ENCODE results near the gene ALPL. TPM values are rescaled to one million over a fixed set of nuclear protein-coding genes. Genes with fewer than 3 reads are reported as not detected.

Gene ALPL
- total and polyA plus RNA-seq, 9 of the 15 experiments (the other 6 are each of a cell fraction or from before 2014, with no cell fraction given), result 0.04 to 0.38 (median 0.18) TPM; not detected in 4

- TF ChIP-seq, protein P1, sequence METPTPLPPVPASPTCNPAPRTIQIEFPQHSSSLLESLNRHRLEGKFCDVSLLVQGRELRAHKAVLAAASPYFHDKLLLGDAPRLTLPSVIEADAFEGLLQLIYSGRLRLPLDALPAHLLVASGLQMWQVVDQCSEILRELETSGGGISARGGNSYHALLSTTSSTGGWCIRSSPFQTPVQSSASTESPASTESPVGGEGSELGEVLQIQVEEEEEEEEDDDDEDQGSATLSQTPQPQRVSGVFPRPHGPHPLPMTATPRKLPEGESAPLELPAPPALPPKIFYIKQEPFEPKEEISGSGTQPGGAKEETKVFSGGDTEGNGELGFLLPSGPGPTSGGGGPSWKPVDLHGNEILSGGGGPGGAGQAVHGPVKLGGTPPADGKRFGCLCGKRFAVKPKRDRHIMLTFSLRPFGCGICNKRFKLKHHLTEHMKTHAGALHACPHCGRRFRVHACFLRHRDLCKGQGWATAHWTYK (CRISPR knock-in tag; IDR thresholded peaks at IDR 0.05), result no peak
- TF ChIP-seq, protein P2, sequence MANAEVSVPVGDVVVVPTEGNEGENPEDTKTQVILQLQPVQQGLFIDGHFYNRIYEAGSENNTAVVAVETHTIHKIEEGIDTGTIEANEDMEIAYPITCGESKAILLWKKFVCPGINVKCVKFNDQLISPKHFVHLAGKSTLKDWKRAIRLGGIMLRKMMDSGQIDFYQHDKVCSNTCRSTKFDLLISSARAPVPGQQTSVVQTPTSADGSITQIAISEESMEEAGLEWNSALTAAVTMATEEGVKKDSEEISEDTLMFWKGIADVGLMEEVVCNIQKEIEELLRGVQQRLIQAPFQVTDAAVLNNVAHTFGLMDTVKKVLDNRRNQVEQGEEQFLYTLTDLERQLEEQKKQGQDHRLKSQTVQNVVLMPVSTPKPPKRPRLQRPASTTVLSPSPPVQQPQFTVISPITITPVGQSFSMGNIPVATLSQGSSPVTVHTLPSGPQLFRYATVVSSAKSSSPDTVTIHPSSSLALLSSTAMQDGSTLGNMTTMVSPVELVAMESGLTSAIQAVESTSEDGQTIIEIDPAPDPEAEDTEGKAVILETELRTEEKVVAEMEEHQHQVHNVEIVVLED (CRISPR knock-in tag; IDR thresholded peaks at IDR 0.05), result 0 out of 2 replicates have a peak, but pooled peaks have one; percentile 4
- TF ChIP-seq, protein P3, sequence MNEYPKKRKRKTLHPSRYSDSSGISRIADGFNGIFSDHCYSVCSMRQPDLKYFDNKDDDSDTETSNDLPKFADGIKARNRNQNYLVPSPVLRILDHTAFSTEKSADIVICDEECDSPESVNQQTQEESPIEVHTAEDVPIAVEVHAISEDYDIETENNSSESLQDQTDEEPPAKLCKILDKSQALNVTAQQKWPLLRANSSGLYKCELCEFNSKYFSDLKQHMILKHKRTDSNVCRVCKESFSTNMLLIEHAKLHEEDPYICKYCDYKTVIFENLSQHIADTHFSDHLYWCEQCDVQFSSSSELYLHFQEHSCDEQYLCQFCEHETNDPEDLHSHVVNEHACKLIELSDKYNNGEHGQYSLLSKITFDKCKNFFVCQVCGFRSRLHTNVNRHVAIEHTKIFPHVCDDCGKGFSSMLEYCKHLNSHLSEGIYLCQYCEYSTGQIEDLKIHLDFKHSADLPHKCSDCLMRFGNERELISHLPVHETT (CRISPR knock-in tag; conservative IDR thresholded peaks at IDR 0.05 in 1 of 2, IDR thresholded peaks at IDR 0.05 in 1 of 2), result no peak
- peak; percentile 43; the same call in 1 of the 2 replicates for TF ChIP-seq JUND (IDR thresholded peaks at IDR 0.05; ENCODE audit: borderline replicate concordance, low read depth, low read length)
- TF ChIP-seq JUND (tag; IDR thresholded peaks at IDR 0.05; ENCODE audit: borderline replicate concordance, low read depth, low read length), result no peak; the same call in 2 of the 3 replicates
- TF ChIP-seq MAFF (IDR thresholded peaks at IDR 0.05; ENCODE audit: low read length), result no peak
- TF ChIP-seq MYC (IDR thresholded peaks at IDR 0.05; ENCODE audit: low read depth, low read length), result no peak
- 0 out of 2 replicates have a peak, but pooled peaks have one; percentile 9 for TF ChIP-seq MYC (CRISPR knock-in tag; IDR thresholded peaks at IDR 0.05; ENCODE audit: borderline replicate concordance, low read depth)
- 0 out of 2 replicates have a peak, but pooled peaks have one; percentile 14 for TF ChIP-seq THAP7 (CRISPR knock-in tag; IDR thresholded peaks at IDR 0.05)
- TF ChIP-seq ZNF707 (CRISPR knock-in tag; conservative IDR thresholded peaks at IDR 0.05), result no peak
- TF ChIP-seq PHB (CRISPR knock-in tag; IDR thresholded peaks at IDR 0.05), result no peak
- no peak for TF ChIP-seq ZFPM2 (CRISPR knock-in tag; IDR thresholded peaks at IDR 0.05)
- TF ChIP-seq MCM7 (IDR thresholded peaks at IDR 0.05), result no peak
- peak in 1 of 2 experiments; percentile 35; a peak in 1 of 4 replicates for TF ChIP-seq KDM1A (IDR thresholded peaks at IDR 0.05)
- no peak for TF ChIP-seq ZNF445 (CRISPR knock-in tag; IDR thresholded peaks at IDR 0.05; ENCODE audit: low read depth)
- TF ChIP-seq POLR2A (conservative IDR thresholded peaks at IDR 0.05), result peak; percentile 51; the same call in 1 of the 2 replicates
- no peak for TF ChIP-seq RNF2 (IDR thresholded peaks at IDR 0.05)
- TF ChIP-seq ZNF354B (CRISPR knock-in tag; IDR thresholded peaks at IDR 0.05), result no peak
- TF ChIP-seq PKNOX1 (IDR thresholded peaks at IDR 0.05), result no peak
- no peak for TF ChIP-seq ZNF274 (IDR thresholded peaks at IDR 0.05; ENCODE audit: borderline replicate concordance, low read depth, low read length)
- TF ChIP-seq TEAD1 (CRISPR knock-in tag; IDR thresholded peaks at IDR 0.05), result no peak
- no peak for TF ChIP-seq ZNF785 (CRISPR knock-in tag; IDR thresholded peaks at IDR 0.05)
- no peak for TF ChIP-seq HDAC3 (IDR thresholded peaks at IDR 0.05; ENCODE audit: borderline replicate concordance, partially characterized antibody)
Observed at GRCh38 chr1:21594935-21595897, 86.0 kb downstream of the ALPL start (continued).
